CD4-positive, alpha-beta T cell treated with Interleukin-17A for 4 hours (primary cell): ENCODE results near the gene GRB10.

Experiments used
- DNase-seq: peaks from one replicate; pipeline ENCODE4 v3.0.0-alpha.2; 2020; ENCODE audit warnings: mixed read lengths

GRB10 gene

DNA sequence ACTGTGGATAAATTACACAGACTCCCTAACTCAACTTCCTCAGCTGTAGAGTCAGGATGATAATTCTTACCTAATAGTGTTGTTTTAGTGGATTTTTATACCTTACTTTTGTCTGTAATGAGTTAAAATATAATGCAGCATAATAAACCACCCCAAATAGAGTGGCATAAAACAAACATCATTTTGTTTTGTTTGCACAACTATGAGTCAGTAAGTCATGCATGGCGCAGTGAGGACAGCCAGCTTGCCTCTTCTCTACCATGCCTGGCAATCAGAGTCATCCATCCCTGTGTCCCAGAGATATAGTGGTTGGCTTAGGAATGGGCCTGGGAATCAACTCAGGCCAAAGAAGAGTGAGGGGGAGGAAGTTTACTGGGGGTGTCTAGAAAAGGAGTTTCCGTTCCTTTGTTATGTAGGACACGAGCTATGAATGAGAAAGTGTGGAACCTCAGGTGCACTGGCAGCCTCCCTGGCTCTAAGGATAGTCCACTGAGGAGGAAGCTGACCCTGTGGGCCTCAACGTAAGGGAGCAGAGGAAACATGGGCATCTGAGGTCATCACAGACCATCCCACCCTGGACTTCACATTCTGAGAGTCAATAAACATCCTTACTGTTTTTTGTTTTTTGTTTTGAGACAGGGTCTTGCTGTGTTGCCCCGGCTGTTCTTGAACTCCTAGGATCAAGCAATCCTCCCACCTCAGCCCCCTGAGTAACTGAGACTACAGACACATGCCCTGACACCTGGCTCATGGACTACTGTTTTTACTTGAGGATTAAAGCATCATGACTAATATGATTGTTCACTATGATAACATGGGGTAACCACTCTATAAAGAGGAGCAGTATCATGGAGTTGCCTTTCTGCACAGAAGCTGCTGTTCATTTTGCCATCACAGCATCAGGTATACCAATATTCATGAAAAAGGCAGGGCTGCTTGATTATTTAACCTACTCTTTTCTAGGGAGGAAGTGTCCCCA is 21.0 kb upstream of the GRB10 start:
- no peak for DNase-seq

DNA sequence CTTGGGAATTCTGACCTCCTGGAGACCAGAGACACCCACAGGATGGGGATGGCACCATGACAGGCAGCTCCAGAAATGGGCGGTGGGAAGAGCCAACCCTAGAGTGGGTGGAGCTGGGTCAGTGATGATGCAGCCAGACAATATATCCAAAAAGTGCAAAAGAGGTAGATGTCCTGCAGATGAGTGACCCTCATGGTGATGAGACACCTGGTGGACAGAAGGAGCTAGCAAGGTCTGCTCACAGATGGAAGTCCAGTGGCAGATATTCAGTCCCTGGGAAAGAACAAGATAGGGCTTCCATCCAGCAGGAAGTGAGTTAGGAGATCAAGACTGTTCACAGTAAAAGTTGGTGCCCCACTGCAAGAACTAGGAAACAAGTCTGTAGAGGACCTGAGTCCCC is 19.2 kb upstream of the GRB10 start:
- no peak for DNase-seq

DNA sequence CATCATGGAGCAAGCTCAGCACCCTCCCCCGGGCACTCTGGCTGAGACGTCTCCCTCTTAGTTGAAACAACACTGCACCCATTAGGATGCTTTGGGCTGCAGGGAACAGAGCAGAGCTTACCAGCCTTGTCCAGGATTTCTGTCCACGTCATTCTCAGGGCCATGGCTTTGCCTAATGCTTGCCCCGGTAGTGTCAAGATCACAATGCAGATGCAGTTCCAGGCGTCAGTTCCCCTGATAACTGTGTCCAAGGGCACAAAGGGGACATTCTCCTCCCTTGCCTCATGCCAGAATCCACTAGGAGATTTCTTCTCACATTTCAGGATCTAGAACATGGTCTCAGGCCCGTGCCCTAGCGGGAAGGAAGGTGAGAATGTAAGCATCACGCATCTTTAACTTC is 17.2 kb upstream of the GRB10 start:
- no peak for DNase-seq

GRCh38 chr7:50798126-50798525 is 15.4 kb upstream of the GRB10 start:
- DNase-seq: no peak

- no peak for DNase-seq
Observed at GRCh38 chr7:50795831-50796230, 13.1 kb upstream of the GRB10 start.

- no peak for DNase-seq
Observed at GRCh38 chr7:50795253-50795652, 12.6 kb upstream of the GRB10 start.

DNA sequence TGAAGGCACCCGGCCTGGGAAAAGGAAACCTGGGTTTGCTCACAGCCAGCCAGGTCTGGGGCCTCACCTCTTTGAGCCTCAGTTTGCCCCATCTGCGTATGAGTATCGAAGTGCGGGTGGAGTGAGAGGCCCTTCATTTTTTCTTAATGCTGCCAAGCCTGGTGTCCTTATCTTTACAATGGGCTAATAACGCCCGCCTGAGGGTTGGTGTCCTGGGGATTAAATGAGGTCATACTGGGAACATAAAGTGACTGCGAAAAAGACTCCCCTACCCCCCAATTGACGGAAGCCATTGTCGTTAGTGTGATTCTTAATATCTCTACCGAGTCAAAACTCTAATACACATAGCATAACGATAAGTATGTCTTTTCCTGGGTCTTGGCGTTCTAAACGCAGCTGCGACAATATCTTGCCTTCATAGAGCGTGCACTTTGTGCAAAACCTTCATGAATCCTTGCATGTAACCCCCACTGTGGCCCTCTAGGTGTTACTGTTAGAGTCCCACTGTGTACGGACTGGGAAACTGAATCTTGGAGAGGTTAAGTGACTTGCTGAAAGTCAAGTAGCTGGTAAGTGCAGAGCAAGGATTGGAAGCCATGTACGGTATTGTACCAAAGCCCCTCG is 11.4 kb upstream of the GRB10 start:
- no peak for DNase-seq

GRCh38 chr7:50793120-50793946 is 10.6 kb upstream of the GRB10 start:
- DNase-seq: peak; percentile 66

DNA sequence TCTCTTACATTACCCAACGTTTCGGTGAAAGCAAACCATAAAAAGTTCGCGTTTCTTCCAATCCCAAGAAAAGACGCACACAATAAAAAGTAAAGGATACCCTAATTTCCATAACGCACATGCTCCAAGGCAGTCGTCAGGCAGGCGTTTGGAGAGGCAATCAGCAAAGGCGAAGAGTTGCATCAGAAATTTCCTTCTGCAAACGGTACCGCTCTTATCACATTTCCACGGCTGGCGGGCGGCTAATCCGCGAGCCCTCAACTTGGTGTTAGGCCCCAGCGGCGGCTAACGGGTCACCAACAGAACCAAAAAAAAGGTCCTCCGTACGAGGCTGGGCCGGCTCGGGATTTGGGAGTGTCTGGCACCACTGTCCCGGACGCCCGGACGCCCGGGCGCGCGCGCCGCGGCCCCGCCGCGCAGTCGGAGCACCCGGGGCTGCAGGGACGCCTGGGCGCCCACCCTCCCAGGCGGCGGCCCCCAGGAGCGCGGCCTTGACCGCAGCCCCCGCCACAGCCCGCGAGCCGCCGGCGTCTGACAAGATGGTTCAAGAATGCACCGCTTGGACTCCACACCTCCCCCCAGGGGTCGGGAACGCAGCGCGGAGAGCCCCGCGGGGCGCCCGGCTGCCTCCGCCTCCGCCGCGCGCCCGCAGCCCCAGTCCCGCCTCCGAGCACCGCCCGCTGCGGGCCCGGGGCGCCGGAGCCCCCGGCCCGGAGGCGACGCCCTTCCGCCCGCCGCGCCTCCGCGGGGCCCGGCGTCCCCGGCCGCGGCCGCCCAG is 9.8 kb upstream of the GRB10 start:
- peak; percentile 17 for DNase-seq

GRCh38 chr7:50791938-50792341 is 9.2 kb upstream of the GRB10 start:
- DNase-seq: no peak

DNA sequence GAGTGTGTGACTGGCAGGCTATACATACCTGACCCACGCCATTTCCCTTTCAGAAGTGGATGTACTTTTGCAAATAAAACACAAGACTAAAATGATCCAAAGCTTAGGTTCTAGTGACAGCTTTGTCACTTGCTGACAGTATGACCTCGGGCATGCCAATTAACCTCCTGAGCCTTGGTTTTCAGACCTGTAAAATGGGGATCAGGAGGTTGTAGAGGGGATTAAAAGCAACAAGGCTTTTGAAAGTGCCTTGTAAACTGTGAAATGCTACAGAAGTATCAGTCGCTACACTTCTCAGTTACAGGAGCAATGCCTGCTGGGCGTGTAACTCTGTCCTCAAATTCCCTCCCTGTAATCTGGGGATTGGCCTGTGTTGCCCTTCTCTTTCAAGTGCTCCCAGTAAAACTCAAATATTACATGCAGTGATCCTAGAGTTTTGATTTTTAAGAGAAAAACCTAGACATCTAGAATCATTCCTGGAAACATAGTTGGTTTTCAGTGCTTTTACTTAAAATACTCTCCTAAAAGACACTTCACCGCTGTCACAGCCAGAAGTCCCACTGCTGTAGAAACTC is 8.8 kb upstream of the GRB10 start:
- DNase-seq: no peak

DNA sequence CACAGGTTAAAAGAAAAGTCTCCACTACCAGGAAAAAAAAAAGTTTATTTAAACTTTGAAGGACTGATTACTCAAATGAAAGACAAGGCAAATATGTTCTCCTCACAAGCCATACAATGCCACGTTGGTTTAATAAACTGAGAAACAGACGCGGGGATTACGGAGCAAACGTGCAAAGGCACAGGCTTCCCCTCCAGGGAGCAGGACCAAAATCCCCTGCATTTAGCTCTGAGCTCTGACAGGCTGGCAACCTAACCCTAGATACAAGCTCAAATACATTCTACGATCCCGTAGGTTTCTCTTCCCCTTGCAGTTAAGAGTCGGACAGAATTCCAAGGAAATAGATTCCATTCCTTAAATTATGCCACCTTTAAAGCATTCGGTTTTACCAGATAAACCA is 7.7 kb upstream of the GRB10 start:
- no peak for DNase-seq

- DNase-seq: no peak
Observed at GRCh38 chr7:50788382-50788781, 5.7 kb upstream of the GRB10 start.

DNA sequence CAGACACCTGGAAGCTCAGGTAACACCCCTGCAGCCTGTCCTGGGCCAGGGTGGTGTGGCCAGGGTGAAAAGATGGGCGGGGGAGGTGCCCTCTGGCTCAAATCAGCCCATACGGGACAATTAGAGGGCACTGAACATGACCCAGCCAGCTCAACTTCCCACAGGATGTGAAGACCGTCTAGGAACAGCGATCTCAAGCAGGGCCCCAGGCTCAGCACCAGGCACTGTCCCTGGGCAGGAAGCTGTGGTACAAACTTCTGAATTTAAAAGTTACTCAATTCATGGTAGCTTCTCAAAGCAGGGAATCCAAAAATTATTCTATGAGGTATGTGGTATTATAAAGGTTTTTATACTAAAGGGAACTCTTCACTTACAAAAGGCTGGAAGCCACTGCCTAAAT is 5.1 kb upstream of the GRB10 start:
- no peak for DNase-seq

DNA sequence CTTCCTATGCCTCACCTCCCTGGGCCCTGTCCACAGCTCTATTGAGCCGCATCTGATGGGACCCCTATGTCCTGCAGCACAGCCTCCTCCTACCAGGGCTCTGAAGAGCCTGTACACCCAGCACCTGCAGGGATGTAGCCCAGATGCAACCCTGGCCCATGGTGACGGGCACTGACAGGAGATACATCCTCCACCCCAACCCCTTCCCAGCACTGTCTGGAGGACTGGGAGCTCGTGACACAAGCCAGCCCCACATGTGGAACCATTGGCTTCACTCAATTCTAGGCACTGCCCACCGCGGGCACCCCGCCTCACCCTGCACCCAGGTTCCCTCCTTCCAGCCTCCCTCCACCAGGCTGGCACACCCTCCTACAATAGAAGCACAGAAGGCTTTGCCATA is 2.6 kb upstream of the GRB10 start:
- DNase-seq: no peak

- DNase-seq: no peak
Observed at GRCh38 chr7:50783801-50784507, 1.3 kb upstream of the GRB10 start.

DNA sequence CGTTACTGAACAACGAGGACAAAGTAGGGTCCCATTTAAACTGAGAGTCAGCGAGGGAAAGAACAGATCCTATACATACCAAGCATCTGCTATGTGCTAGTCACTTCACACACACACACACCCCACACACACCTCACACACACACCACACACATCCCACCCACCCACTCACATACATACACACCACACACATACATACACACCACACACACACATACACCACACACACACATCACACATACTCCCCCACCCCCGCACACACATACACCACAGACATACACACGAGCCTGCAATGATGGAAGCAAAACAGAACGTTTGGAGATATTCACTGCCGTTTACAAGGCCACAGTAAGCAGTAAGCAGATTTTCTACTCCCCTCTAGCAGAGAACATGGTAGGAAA is 607 bp upstream of the GRB10 start:
- no peak for DNase-seq

DNA sequence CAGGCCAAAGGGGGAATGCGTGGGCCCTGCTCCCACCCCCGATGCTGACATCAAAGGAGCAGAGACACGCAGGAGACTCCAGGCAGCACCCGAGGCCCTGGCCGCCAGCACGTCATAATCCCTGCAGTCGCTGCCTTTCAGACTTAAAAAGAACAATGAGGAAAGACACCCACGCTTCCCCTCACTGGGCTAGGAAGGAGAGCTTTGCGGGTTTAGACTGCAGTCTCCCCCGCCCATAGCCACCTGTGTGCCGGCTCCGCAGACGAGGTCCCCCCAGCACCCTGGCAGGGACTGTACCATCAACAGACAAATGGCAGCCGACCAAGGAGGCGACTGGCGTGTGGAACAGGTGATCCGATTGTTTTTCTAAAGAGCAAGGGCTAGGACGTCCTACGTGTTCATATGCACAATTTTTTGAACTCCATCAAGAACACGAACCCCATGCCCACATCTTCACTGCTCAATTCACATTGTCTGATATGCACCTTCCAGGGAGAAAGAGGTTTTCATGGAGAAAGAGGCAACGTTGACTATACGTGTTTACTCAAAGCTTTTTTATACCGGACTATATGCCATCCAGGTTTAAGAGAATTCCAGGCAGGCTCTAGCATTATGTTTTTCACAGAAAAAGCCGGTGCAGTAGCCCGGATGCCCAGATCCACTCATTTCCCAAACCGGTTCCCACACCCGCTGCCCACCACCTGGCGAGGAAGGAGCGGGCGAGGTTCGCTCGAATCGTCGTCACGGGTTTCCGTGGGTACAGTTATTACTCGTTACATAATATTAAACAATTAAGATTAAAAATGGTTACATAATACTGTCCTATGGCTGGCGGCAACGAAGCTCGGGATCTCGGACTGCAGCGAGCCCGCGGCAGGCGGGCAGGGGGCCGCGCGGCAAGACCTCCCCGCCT is 1.1 kb downstream of the GRB10 start:
- peak; percentile 40 for DNase-seq

DNA sequence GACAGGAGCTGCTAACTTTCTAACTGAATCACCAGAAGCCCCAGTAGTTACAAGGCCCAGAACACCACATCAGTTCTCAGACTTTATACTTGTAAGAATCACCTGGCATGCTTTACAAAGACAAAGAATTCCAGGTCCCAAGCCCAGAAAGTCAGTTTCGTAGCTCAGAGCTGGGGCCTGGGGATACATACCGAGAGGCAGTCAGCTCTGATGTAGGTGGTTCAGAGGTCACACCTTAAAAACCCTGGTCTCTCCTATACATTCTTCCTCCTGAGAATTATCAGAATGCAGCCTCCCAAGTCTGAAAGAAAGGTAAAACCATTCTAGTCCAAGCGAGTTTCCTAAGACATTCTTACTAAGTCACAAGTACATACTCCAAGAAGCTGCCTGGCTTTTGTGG is 2.3 kb downstream of the GRB10 start:
- DNase-seq: no peak

DNA sequence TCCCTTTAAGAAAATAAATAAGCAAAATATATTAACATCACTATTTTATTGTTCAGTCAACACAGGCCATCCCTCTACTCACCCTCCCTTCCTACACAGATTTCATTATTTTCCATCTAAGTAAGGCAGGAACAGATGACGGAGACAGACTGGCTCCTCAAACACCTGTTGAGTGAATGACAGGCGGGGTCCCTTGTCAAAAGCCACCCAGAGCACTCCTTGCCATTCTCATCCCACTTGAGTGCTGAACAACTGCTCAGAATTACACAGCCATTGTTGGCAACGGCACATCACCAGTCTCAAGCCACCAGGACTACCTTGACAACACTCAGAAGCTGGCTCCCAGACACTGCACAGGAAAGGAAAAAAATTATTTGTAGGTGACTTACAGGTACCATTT is 3.3 kb downstream of the GRB10 start:
- DNase-seq: no peak

DNA sequence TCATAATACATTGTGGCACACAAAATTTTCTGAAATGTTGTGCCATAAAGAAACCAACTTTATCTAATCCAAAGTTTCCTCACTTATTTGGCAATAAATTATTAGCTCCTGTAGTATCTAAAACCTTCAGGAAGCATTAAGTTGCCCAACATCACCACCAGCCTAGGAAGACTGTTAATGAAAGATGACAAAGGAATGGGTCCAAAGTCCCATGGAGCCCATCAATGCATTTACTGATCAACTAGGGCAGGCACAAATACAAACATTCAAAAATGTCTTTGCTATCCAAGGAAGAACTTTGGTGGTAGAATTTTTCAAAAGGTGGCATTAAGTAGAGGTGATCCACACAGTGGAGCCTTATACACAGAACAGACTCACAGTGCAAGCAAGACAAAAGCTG is 4.5 kb downstream of the GRB10 start:
- no peak for DNase-seq
